Bone marrow (tissue), 2 donors: ENCODE data around the gene PSMA6.
A peak's percentile ranks its signal among the peaks of the same experiment; 100 is the strongest.
"Not testable (repeated sequence)": the region's sequence is repeated elsewhere in the genome, so short reads cannot be mapped to it uniquely, and the experiment has no call there.

ENCODE experiments used
- DNase-seq, 2 donors: peaks; one replicate each; lab custom pipeline; 2025; lab: John Stamatoyannopoulos, UW

The PSMA6 gene

DNA sequence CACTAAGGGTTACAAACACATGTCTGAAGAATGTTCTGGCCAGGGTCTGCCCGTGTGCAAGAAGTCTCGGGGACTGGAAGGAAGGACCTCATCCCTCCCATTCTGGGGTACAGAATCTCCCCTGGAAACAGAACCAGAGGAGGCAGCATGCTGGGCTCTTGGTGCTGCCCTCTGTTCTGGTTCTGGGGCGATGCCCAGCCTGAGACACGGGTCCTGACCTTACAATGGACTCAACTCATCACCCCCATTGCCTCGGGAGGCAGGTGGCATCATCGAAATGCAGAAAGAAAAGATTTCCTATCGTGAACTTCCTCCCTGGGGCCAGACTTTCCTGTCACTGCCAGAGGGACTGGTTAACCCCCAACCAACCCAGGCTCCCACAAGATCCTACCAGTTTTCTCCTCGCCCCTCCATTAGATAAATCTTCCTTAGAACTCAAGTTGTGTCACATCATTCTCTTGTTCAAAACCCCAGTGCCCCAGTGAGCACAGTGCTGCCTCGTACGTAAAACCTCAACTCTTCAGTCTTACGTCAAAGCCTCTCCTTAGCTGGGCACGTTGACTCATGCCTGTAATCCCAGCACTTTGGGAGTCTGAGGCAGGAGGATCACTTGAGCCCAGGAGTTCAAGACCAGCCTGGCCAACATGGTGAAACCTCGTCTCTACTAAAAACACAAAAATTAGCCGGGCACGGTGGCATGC lies 52.1 kb downstream of the PSMA6 start:
- DNase-seq = no peak

DNA sequence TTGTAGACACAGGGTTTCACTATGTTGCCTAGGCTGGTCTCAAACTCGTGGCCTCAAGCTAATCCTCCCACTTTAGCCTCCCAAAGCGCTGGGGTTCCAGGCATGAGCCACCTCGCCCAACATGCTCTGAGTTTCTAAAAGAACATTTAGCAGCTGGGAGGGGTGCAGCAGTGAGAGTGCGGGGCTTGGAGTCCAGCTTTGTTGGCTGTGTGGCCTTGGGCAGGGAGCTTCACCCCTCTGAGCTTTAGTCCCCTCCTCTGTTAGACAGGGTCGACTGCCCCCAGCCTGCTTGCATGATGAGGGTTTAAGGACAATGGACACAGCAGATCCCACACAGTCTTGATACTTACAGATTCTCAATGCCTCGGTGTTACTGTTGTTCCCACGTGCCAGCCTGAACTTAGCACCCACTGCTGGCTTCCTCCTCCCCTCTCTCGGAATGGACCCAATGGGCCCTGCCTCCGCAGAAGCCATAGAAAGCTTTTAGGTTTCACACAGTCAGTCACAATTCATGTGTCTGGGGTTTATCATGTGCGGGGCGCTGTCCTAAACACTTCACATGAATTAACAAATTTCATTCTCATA lies 54.6 kb downstream of the PSMA6 start:
- DNase-seq = no peak

DNA sequence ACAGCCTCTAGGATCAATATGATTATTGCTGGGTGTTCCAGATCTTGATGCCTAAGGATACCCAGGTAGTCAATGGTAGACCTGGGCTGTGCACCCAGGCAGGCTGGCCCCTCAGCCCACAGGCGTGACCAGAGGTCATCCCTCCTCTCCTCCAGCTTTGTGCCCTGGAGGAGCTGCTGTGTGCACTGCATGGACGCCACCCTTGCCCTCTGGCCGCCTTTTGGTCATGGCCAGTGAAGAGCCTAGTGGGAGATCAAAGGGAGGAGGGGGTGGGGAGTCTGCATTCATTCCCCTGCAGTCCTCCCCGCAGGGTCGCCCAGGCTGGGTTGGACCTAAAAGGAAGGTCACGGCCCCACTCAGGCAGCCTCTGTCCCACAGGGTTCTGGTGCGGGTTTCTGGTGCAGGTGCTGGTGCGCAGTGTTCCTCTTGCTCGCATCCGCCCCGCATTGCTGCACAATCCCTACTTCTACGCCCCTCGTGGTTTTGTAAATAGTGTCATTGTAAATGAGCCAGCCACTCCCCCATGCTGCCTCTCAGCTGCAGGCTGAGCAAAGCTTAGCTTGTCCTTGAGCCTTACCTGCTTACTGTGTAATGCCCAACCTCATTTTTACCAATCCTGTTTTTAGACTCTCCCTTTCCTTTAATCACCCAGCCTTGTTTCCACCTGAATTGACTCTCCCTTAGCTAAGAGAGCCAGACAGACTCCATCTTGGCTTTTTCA lies 55.3 kb downstream of the PSMA6 start:
- no peak for DNase-seq

DNA sequence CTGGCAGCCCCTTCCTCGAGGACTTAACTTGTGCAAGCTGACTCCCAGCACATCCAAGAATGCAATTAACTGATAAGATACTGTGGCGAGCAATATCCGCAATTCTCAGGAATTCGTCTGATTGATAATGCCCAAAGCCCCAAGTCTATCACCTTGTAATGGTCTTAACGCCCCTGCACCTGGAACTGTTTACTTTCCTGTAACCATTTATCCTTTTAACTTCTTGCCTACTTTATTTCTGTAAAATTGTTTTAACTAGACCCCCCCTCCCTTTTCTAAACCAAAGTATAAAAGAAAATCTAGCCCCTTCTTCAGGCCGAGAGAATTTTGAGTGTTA lies 55.8 kb downstream of the PSMA6 start:
- not testable (repeated sequence) for DNase-seq

DNA sequence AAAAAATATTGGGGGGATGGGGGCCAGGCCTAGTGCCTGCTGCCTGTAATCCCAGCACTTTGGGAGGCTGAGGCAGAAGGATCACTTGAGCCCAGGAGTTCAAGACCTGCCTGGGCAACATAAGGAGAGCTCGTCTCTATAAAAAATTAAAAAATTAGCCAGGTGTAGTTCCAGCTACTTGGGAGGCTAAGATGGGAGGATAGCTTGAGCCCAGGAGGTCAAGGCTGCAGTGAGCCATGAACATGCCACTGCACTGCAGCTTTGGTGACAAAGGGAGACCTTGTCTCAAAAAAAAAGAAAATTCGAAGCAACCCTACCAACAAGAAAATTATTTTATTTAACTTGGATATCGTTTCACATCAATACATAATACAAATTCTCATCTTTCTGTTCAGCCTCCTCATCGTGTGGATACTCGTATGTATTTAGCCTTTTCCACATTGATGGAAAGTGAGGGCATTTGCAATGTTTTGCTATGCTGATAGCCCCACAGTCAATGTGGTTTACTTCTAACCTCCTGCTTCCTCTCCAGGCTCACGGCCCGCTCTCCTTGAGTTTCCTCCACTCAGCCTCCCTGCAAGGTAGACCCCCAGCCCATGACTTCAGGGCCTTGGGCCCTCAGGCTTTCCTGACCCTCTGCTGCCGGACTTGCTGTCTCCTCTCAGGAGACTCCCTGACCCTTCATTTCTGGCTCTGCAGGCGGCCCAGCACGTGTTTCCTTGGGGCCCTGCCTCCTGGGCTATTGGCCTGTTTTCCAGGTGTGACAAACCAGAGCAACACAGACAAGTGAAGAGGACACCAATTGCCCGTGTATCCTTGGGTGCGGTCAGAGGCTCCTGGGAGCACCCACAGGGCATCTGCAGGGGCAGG lies 57.5 kb downstream of the PSMA6 start:
- peak in 1 of 2 donors; percentile 19 for DNase-seq

DNA sequence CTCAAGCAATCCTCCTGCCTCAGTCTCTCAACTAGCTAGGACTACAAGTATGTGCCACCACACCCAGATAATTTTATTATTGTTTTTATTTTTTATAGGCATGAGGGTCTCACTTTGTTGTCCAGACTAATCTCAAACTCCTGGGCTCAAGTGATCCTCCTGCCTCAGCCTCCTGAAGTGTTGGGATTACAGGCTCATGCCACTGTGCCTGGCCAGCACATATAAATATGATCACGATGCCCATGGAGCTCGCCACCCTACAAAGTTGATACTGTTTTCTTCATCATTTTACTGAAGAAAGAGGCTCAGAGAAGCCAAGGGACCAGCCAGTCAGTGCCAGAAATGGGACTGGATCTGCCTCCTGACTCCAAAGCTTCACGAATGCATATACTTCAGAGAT lies 59.3 kb downstream of the PSMA6 start:
- DNase-seq = no peak

DNA sequence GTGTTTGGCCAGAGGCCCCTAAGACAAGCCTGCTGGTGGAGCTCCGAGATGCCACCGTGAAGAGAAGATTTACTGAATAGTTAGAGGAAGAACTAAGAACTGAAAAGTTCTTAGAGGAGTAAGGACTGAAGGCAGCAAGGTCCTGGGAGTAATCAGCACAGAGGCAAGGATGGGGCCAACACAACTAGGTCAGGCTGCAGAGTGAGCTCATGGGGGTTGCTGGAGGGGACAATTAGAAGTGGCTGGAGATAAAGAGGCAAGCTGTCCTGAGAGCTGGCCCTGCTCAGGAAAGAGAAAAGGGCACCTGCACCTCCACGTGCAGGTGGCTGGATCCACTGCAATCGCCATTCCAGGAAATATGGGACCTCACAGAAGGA lies 59.7 kb downstream of the PSMA6 start:
- DNase-seq = no peak

DNA sequence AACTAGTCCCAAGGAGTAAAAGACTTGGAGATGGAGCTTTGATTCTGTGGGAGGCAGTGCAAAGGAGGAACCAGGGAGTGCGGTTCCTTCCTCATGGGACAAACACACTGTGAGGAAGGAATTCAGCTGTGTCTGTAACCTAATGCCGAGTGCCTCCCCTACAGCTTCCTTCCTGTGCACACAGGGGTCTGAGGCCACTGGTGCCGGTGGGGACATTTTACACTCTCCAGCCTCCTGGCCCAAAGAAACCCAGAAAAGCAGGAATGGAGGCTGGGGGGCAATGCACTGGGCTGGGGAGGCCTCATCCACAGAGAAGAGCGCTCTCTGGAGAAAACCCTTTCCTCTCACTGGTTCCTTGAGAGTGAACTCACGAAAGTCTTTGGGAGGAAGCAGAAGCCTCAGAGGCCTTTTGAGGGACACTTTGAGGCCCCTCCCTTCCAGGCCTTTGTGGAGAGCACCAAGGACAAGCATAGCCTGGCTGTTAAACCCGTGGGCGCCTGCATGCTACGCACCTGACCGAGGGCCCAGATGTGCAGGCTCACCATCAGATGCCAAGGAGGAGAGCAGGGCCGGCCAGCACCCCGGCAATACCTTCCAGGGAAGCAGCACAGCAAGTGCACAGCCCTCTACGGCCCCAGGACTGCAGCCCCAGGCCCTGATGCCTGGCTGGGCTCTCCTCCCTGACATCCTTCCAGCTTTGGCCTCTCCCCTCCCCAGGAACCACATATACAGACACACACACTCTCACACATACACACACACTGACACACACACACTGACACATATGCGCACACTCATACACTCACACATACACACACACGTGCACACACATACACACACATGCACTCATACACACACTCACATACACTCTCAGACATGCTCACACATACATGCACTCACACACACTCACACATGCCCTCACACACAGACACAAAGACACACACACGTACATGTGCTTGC lies 60.4 kb downstream of the PSMA6 start:
- no peak for DNase-seq

DNA sequence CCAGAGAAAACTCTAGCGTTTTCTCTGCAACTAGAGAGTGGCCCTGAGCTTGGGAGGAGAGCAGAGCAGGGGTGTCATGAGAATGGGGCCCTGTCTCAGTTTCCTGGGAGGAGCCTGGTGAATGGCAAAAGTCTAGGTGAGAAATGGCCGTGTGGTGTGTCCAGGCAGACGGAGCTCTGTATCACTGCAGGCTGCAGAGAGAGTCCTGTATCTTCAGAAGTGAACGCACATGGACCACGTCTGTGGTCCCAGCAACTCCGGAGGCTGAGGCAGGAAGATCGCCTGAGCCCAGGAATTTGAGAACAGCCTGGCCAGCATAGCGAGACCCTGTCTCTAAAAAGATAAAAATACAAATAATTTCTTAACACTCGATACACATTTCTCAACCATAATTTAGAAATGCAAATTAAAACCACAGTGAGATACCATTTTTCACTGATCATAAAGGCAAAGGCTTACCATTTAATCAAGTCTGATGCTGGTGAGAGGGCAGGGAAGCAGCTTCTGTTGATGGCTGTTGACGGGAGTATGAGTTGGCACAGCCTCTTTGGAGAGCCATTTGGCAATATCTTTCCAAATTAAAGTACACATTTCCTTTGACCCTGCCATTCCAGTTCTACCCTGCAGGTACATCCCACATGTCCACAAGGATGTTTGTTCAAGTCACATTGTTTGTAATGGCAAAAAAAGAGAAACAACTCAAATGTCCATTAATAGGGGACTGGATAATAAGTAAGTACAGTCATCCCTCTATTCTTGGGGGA lies 61.4 kb downstream of the PSMA6 start:
- DNase-seq = no peak

DNA sequence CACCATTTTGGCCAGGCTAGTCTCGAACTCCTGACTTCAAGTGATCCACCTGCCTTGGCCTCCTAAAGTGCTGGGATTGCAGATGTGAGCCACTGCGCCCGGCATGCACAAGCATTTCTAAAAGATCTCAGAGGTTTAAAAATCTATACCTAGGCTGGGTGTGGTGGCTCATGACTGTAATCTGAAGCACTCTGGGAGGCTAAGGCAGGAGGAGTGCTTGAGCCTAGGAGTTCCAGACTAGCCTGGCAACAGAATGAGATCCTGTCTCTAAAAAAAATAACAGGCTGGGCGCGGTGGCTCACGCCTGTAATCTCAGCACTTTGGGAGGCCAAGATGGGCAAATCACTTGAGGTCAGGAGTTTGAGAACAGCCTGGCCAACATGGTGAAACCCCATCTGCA lies 63.1 kb downstream of the PSMA6 start:
- not testable (repeated sequence) for DNase-seq

DNA sequence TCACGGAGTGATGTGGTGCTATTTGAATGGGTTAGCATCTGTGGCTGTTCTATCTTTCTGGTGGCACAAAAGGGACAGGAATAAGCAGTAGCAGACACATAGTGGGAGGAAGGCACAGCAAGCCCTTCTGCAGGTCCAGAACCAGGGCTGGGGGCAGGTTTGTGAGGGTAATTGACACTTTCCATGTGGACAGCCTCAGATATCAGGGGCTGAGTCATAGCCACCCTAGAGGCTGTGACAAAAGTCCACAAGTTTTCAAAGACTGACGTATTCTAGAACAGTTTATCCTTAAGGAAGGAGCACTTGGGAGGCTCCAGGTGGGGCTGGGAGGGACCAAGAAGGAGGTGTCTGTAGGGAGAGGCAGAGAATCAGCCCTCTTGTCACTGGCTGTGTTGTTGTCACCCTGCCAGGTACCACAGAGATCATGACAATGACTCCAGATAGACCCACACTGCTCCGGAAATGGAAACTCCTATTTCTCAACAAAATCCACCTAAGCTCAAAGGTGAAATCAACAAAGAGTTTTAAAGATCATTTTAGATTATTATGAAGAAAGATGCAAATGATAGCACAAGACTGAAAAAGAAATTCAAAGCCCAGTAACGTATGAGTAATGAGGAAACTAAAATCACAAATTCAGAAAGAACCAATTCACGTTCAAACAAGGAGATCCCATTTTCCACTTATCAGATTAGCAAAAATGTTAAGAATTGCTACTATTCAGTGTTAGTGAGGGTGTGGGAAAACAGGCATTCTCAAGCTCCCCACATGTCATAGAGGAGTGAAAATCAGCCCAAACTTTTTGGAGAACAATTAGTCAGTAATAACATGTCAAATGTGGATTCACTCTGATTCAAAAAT lies 64.0 kb downstream of the PSMA6 start:
- no peak for DNase-seq

DNA sequence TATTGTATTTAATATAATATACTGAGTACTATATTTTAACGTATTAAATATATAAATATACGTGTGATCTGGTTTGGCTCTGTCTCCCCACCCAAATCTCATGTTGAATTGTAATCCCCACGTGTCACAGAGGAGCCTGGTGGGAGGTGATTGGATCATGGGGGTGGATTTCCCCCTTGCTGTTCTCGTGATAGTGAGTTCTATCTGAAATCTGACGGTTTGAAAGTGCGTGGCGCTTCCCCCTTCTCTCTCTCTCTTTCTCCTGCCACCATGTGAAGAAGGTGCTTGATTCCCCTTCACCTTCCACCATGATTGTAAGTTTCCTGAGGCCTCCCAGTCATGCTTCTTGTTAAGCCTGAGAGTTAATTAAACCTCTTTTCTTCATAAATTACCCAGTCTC lies 67.5 kb downstream of the PSMA6 start:
- not testable (repeated sequence) for DNase-seq

DNA sequence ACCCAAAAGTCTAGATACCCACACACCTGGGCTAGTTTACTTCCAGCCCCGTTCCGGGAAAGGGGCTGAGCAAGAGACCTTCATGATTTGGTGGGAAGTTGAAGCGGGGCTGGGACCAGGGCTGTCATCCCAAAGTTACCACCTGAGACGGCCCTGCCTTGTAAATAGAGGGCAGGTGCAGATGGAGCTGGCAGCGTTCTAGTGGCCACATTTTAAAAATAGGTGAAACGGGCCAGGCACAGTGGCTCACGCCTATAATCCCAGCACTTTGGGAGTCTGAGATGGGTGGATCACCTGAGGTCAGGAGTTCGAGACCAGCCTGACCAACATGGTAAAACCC lies 68.9 kb downstream of the PSMA6 start:
- DNase-seq = no peak

DNA sequence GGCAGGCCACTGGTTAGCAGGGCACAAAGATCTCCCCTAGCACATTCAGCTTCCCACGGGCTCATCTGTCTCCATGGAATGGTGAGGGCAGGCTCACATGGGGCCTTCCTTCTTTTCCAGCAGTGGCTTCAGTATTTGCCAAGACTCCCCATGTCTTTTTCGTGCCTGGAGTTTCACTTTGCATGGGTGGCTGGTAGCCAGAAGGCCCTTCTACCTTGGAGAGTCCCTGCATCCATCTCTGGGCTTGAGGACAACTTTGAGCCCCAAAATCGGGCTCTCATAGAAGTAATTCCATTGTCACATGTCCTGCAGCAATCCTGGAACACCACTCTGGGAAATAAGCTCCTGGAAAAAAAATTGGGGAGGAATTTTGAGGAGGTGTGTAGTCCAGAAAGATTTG lies 70.3 kb downstream of the PSMA6 start:
- DNase-seq = no peak

DNA sequence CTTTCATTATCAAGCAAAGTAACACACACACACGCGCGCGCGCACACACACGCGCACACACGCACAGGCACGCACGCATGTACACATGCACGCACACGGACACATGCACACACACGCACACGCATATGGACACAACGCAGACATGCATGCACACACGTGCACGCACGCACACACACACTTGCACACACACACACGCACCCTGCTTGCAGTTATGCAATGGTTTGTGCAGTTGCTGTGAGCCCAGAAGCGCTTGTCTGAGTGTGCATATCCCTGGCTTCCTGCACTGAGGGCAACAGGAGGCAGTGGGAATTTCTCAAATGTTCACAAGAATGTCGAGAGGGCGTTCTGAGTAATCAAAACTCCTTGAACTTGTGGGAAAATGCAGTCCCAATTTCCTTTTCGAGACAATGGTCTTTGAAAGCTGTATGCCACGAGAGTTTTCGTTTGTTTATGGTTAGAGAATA lies 70.8 kb downstream of the PSMA6 start:
- DNase-seq = no peak

DNA sequence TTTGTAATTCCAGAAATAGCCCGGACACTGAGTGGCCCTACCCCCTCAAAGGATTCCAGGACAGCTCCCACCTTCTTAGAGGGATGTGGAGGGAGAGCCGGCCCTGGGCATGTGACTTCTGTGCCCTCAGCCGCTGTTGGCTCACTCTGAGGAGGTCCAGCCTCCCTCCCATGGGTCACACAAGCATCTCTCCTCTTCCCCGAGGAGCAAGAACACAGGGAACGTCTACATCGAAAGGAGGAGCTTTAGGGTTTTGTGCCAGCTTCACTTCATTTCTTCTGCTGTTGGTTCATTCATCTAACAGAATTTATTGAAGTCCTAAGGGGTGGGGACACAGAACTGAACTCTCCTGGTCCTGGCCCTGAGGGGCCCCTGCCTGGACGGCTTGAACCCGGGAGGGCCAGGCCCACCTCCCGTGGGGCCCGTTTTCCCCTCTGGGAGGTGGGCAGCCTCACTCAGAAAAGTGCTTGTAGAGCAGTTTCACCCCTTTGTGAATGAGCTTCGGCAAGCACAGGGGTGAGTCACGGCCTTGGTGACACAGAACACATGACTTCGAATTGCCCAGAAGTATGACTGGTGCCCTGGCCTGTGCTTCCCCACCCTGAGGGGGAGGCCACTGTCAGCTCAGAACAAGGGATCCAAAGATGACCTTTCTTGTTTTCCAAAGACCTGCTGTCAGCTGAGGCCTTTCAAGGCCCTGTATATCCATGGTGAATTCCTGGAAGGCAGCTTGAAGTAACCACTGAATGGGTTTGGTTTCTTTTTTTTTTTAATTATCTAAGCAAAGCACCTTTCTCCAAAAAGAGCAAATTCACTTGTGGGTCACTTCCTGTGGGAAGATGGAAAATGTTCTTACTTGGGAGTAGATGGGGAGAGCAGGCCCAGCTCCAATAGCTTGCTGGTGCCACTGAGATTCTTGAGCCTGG lies 73.2 kb downstream of the PSMA6 start:
- peak; percentile 61 to 91 for DNase-seq

DNA sequence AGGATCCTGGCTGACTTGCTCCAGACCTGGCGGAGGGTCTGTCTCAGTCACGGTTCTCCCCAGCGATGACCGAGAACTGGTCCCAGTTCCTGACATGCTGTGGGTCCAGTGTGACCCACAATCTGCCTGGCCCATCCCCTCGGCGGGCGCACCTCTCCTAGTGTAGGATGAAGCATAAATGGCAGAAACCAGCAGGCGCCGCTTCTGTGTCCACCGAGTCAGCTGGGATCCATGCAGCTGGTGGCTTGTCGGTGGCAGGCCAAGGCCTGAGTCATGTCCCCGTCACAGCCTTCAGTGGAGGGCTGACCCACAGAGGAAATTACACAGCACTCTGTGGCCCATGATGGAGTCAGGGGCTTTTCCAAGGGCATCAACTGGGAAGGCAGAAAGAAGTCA lies 73.9 kb downstream of the PSMA6 start:
- DNase-seq = peak; percentile 60 to 69

DNA sequence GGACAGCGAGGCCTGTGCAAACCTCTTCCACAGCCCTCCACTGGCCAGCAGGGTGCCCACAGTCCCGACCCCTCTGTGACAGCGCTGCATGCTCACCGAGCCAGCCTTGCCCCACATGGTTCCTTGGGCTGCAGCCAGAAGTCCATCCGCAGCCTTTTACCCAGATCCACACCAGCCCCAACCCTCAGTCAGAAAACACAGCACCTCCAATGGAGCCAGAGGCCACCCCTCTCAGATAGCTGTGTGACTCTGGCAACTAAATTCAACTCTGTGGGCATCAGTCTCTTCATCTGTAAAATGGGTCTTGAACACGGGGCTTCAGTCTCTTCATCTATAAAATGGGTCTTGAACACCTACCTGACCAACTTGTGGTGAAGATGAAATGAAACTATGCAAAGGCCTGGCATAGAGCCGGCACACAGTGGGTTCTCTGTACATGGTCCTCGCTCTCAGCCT lies 74.4 kb downstream of the PSMA6 start:
- no peak for DNase-seq

DNA sequence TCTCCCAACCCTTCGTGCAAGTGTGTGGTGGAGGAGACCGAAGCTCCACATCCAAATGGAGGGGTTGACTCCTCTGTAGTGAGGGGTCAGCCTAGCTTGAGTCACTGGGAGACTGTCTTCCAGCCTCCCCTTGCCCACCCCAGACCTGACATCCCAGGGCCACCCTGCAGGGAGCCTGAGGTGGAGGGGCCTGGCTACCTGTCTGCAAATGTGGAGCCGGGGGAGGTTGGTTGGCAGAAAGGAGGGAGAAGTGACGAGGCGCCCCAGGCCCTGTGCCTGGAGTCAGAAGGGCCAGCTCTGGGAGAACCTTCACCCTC lies 74.8 kb downstream of the PSMA6 start:
- DNase-seq = no peak
